HEK293 (cell line): Measurements from ENCODE around the gene SEMA4D.

Source experiments
- CTCF ChIA-PET: fragments of 350-600 bp; formaldehyde crosslinking; extraction: SDS; loops from one replicate; lab custom pipeline; 2021; ENCODE audit warnings: antibody characterized with exemption; lab: Yijun Ruan, JAX
- POLR2A ChIA-PET: fragments of 300-600 bp; formaldehyde crosslinking; extraction: SDS; loops from one replicate; lab custom pipeline; 2020; ENCODE audit warnings: antibody characterized with exemption, inconsistent platforms; lab: Yijun Ruan, JAX
- H3K27ac ChIP-seq: fragments of 200-500 bp; sonication (Bioruptor generic); 2 replicates; pipeline ENCODE4 v1.5.1; 2014; ENCODE audit warnings: low read depth, low read length, control low read depth, inconsistent platforms; ENCODE audit errors: extremely low read depth
- H3K36me3 ChIP-seq, 2 experiments: fragments of 200-500 bp in 1 of 2; sonication (Bioruptor generic) in 1 of 2; 1 replicate in 1 of 2; 2 replicates in 1 of 2; pipeline ENCODE4 v1.5.1; 2014 to 2017; ENCODE audit warnings: inconsistent platforms in 2 of 2, low read length in 2 of 2; ENCODE audit not compliant: control insufficient read depth in 2 of 2, insufficient read depth in 1 of 2
- H3K4me1 ChIP-seq: fragments of 200-500 bp; sonication (Bioruptor generic); 2 replicates; pipeline ENCODE4 v1.5.1; 2014; ENCODE audit warnings: mild to moderate bottlenecking, low read length, inconsistent platforms; ENCODE audit not compliant: control insufficient read depth, insufficient read depth
- H3K4me3 ChIP-seq: 2 replicates; pipeline ENCODE4 v1.5.1; 2011; ENCODE audit warnings: low read depth, mild to moderate bottlenecking, control low read depth, low read length, moderate library complexity
- H3K9me3 ChIP-seq: fragments of 200-500 bp; sonication (Bioruptor generic); 2 replicates; pipeline ENCODE4 v1.5.1; 2014; ENCODE audit warnings: low read depth, low read length, inconsistent platforms; ENCODE audit not compliant: control insufficient read depth, insufficient read depth
- KLF16 ChIP-seq: fragments of 450-650 bp; formaldehyde crosslinking; IDR thresholded peaks from 2 replicates; pipeline ENCODE4 v1.5.1; 2017; ENCODE audit warnings: missing biosample characterization, missing genetic modification characterization
- YY1 ChIP-seq: fragments of 450-650 bp; formaldehyde crosslinking; IDR thresholded peaks from 2 replicates; pipeline ENCODE4 v1.5.1; 2018; ENCODE audit warnings: missing biosample characterization, missing genetic modification characterization
- ZNF138 ChIP-seq: fragments of 450-650 bp; formaldehyde crosslinking; IDR thresholded peaks from 2 replicates; pipeline ENCODE4 v1.5.1; 2016; ENCODE audit warnings: missing biosample characterization, missing genetic modification characterization, borderline replicate concordance
- ZNF157 ChIP-seq: fragments of 450-650 bp; formaldehyde crosslinking; IDR thresholded peaks from 2 replicates; pipeline ENCODE4 v1.5.1; 2016; ENCODE audit warnings: missing biosample characterization, missing genetic modification characterization
- TF ChIP-seq, protein P1 (sequence below): fragments of 450-650 bp; formaldehyde crosslinking; IDR thresholded peaks from 2 replicates; pipeline ENCODE4 v1.5.1; 2016; ENCODE audit warnings: missing biosample characterization, missing genetic modification characterization
- TF ChIP-seq, protein P2 (sequence below): fragments of 450-650 bp; formaldehyde crosslinking; IDR thresholded peaks from 2 replicates; pipeline ENCODE4 v1.5.1; 2016; ENCODE audit warnings: missing biosample characterization, missing genetic modification characterization
- TF ChIP-seq, protein P3 (sequence below): fragments of 450-650 bp; formaldehyde crosslinking; IDR thresholded peaks from 2 replicates; pipeline ENCODE4 v1.5.1; 2016; ENCODE audit warnings: missing biosample characterization, missing genetic modification characterization
- TF ChIP-seq, protein P4 (sequence below): fragments of 450-650 bp; formaldehyde crosslinking; IDR thresholded peaks from 2 replicates; pipeline ENCODE4 v1.5.1; 2016; ENCODE audit warnings: missing biosample characterization, missing genetic modification characterization
- TF ChIP-seq, protein P5 (sequence below): fragments of 450-650 bp; formaldehyde crosslinking; IDR thresholded peaks from 2 replicates; pipeline ENCODE4 v1.5.1; 2016; ENCODE audit warnings: missing biosample characterization, missing genetic modification characterization
- TF ChIP-seq, protein P6 (sequence below): fragments of 450-650 bp; formaldehyde crosslinking; conservative IDR thresholded peaks from 2 replicates; pipeline ENCODE4 v1.5.1; 2016; ENCODE audit warnings: low read depth, missing biosample characterization, missing genetic modification characterization

SEMA4D gene

DNA sequence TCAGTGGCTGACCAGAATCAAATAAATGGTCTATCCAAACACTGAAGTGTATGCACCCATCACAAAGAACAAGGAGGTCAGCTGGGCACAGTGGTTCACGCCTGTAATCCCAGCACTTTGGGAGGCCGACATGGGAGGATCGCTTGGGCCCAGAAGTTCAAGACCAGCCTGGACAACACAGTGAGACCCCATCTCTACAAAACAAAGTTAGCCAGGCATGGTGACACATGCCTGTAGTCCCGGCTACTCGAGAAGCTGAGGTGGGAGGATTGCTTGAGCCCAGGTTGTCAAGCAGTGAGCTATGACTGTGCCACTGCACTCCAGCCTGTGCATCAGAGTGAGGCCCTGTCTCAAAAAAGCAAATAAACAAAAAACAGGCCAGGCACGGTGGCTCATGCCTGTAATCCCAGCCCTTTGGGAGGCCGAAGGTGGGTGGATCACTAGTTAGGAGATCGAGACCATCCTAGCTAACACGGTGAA lies 40.5 kb downstream of the SEMA4D start:
- Histone ChIP-seq H3K27ac (no peak overlapping the region), H3K9me3 (no peaks in the 10 kb centered on the region), H3K4me3 (no peak overlapping the region), H3K4me1 (0 out of 2 replicates have a peak, but pooled peaks cover 2% of the 10 kb centered on the region), H3K36me3 (peaks cover 0 to 34% of the 10 kb centered on the region in 2 experiments; a peak in 1 of 3 replicates)
- TF ChIP-seq ZNF138 (tag by site-specific recombination) (no peak), YY1 (tag by site-specific recombination) (no peak), KLF16 (tag by site-specific recombination) (no peak), ZNF157 (tag by site-specific recombination) (no peak)
- TF ChIP-seq, protein P1, sequence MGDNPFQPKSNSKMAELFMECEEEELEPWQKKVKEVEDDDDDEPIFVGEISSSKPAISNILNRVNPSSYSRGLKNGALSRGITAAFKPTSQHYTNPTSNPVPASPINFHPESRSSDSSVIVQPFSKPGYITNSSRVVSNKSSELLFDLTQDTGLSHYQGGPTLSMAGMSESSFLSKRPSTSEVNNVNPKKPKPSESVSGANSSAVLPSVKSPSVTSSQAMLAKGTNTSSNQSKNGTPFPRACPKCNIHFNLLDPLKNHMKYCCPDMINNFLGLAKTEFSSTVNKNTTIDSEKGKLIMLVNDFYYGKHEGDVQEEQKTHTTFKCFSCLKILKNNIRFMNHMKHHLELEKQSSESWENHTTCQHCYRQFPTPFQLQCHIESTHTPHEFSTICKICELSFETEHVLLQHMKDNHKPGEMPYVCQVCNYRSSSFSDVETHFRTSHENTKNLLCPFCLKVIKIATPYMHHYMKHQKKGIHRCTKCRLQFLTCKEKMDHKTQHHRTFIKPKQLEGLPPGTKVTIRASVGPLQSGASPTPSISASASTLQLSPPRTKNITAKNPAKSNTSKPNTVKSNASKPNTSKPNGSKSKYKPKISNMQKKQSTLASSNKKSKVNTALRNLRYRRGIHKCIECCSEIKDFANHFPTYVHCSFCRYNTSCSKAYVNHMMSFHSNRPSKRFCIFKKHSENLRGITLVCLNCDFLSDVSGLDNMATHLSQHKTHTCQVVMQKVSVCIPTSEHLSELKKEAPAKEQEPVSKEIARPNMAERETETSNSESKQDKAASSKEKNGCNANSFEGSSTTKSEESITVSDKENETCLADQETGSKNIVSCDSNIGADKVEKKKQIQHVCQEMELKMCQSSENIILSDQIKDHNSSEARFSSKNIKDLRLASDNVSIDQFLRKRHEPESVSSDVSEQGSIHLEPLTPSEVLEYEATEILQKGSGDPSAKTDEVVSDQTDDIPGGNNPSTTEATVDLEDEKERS (tag by site-specific recombination), result no peak
- TF ChIP-seq, protein P2, sequence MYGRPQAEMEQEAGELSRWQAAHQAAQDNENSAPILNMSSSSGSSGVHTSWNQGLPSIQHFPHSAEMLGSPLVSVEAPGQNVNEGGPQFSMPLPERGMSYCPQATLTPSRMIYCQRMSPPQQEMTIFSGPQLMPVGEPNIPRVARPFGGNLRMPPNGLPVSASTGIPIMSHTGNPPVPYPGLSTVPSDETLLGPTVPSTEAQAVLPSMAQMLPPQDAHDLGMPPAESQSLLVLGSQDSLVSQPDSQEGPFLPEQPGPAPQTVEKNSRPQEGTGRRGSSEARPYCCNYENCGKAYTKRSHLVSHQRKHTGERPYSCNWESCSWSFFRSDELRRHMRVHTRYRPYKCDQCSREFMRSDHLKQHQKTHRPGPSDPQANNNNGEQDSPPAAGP (tag by site-specific recombination), result no peak
- TF ChIP-seq, protein P3, sequence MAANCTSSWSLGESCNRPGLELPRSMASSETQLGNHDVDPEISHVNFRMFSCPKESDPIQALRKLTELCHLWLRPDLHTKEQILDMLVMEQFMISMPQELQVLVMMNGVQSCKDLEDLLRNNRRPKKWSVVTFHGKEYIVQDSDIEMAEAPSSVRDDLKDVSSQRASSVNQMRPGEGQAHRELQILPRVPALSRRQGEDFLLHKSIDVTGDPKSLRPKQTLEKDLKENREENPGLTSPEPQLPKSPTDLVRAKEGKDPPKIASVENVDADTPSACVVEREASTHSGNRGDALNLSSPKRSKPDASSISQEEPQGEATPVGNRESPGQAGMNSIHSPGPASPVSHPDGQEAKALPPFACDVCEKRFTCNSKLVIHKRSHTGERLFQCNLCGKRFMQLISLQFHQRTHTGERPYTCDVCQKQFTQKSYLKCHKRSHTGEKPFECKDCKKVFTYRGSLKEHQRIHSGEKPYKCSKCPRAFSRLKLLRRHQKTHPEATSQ (tag by site-specific recombination), result no peak
- TF ChIP-seq, protein P4, sequence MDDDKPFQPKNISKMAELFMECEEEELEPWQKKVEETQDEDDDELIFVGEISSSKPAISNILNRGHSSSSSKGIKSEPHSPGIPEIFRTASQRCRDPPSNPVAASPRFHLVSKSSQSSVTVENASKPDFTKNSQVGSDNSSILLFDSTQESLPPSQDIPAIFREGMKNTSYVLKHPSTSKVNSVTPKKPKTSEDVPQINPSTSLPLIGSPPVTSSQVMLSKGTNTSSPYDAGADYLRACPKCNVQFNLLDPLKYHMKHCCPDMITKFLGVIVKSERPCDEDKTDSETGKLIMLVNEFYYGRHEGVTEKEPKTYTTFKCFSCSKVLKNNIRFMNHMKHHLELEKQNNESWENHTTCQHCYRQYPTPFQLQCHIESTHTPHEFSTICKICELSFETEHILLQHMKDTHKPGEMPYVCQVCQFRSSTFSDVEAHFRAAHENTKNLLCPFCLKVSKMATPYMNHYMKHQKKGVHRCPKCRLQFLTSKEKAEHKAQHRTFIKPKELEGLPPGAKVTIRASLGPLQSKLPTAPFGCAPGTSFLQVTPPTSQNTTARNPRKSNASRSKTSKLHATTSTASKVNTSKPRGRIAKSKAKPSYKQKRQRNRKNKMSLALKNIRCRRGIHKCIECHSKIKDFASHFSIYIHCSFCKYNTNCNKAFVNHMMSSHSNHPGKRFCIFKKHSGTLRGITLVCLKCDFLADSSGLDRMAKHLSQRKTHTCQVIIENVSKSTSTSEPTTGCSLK (tag by site-specific recombination), result no peak
- TF ChIP-seq, protein P5, sequence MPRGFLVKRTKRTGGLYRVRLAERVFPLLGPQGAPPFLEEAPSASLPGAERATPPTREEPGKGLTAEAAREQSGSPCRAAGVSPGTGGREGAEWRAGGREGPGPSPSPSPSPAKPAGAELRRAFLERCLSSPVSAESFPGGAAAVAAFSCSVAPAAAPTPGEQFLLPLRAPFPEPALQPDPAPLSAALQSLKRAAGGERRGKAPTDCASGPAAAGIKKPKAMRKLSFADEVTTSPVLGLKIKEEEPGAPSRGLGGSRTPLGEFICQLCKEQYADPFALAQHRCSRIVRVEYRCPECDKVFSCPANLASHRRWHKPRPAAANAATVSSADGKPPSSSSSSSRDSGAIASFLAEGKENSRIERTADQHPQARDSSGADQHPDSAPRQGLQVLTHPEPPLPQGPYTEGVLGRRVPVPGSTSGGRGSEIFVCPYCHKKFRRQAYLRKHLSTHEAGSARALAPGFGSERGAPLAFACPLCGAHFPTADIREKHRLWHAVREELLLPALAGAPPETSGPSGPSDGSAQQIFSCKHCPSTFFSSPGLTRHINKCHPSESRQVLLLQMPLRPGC (tag by site-specific recombination), result no peak
- TF ChIP-seq, protein P6, sequence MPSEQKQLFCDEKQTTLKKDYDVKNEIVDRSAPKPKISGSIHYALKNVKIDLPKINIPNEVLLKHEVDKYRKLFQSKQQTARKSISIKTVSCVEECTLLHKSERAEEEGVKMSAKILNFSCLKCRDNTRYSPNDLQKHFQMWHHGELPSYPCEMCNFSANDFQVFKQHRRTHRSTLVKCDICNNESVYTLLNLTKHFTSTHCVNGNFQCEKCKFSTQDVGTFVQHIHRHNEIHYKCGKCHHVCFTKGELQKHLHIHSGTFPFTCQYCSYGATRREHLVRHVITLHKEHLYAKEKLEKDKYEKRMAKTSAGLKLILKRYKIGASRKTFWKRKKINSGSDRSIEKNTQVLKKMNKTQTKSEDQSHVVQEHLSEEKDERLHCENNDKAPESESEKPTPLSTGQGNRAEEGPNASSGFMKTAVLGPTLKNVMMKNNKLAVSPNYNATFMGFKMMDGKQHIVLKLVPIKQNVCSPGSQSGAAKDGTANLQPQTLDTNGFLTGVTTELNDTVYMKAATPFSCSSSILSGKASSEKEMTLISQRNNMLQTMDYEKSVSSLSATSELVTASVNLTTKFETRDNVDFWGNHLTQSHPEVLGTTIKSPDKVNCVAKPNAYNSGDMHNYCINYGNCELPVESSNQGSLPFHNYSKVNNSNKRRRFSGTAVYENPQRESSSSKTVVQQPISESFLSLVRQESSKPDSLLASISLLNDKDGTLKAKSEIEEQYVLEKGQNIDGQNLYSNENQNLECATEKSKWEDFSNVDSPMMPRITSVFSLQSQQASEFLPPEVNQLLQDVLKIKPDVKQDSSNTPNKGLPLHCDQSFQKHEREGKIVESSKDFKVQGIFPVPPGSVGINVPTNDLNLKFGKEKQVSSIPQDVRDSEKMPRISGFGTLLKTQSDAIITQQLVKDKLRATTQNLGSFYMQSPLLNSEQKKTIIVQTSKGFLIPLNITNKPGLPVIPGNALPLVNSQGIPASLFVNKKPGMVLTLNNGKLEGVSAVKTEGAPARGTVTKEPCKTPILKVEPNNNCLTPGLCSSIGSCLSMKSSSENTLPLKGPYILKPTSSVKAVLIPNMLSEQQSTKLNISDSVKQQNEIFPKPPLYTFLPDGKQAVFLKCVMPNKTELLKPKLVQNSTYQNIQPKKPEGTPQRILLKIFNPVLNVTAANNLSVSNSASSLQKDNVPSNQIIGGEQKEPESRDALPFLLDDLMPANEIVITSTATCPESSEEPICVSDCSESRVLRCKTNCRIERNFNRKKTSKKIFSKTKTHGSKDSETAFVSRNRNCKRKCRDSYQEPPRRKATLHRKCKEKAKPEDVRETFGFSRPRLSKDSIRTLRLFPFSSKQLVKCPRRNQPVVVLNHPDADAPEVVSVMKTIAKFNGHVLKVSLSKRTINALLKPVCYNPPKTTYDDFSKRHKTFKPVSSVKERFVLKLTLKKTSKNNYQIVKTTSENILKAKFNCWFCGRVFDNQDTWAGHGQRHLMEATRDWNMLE, result no peak
- ChIA-PET CTCF (interaction anchor here (0.6 to 1.9 kb wide), 2 partner anchors 28 to 71 kb away, joined by 3 to 6 read pairs; no protein-coding TSS in a partner anchor), POLR2A (no interaction called here)
